PC-9 (cell line): ENCODE measurements around the gene RPS27A. TPM values are rescaled to one million over a fixed set of nuclear protein-coding genes. Genes with fewer than 3 reads are reported as not detected.
A peak's percentile ranks its signal among the peaks of the same experiment; 100 is the strongest.

Experiments
- BruUV-seq: library from RNA; stranded (reverse); fragments of 400-500 nt; replicated peaks from 2 replicates; lab custom pipeline; 2021; lab: Mats Ljungman, UMichigan
- CTCF ChIA-PET: fragments of 300-600 bp; sonication (Branson Sonifier 250); formaldehyde crosslinking; loops from one replicate; lab custom pipeline; 2022; ENCODE audit warnings: antibody characterized with exemption; lab: Charles Lee
- POLR2A ChIA-PET: fragments of 300-600 bp; sonication (Branson Sonifier 250); formaldehyde crosslinking; loops from one replicate; lab custom pipeline; 2022; ENCODE audit warnings: antibody characterized with exemption; ENCODE audit not compliant: unreplicated experiment; lab: Charles Lee
- DNase-seq, 2 experiments: peaks; one replicate each; pipeline versions ENCODE4 v3.0.0 to v3.0.0-alpha.2; 2015 to 2022; ENCODE audit warnings: mixed read lengths in 1 of 2
- H2AFZ ChIP-seq: fragments of 200-600 bp; sonication (generic); 2 replicates; pipeline ENCODE4 v1.8.1; 2017; ENCODE audit warnings: antibody characterized with exemption
- H3F3A ChIP-seq: fragments of 200-600 bp; sonication (generic); 2 replicates; pipeline ENCODE4 v1.8.1; 2017; ENCODE audit warnings: antibody characterized with exemption, mild to moderate bottlenecking, low read depth; ENCODE audit not compliant: insufficient read depth
- H3K27ac ChIP-seq: fragments of 200-600 bp; sonication (generic); 2 replicates; pipeline ENCODE4 v1.6.1; 2016; ENCODE audit warnings: mixed run types
- H3K27me3 ChIP-seq: fragments of 200-600 bp; sonication (generic); 2 replicates; pipeline ENCODE4 v1.6.1; 2016; ENCODE audit warnings: low read depth, mixed run types; ENCODE audit not compliant: insufficient read depth
- H3K36me3 ChIP-seq: fragments of 200-600 bp; sonication (generic); 2 replicates; pipeline ENCODE4 v1.6.1; 2016; ENCODE audit warnings: low read depth, mixed run types
- H3K4me1 ChIP-seq: fragments of 200-600 bp; sonication (generic); replicated peaks from 2 replicates; pipeline ENCODE4 v1.6.1; 2016; ENCODE audit warnings: mixed run types; ENCODE audit not compliant: insufficient read depth
- H3K4me2 ChIP-seq: fragments of 200-600 bp; sonication (generic); 2 replicates; pipeline ENCODE4 v1.6.1; 2017; ENCODE audit warnings: mixed run types
- H3K4me3 ChIP-seq: fragments of 200-600 bp; sonication (generic); 2 replicates; pipeline ENCODE4 v1.6.1; 2016; ENCODE audit warnings: mixed run types
- H3K79me2 ChIP-seq: fragments of 200-600 bp; sonication (generic); 2 replicates; pipeline ENCODE4 v1.6.1; 2017; ENCODE audit warnings: low read depth, mixed run types
- H3K9me2 ChIP-seq: fragments of 200-600 bp; sonication (generic); 2 replicates; pipeline ENCODE4 v1.8.1; 2017; ENCODE audit warnings: mild to moderate bottlenecking; ENCODE audit not compliant: insufficient read depth
- H3K9me3 ChIP-seq: fragments of 200-600 bp; sonication (generic); 2 replicates; pipeline ENCODE4 v1.8.1; 2016; ENCODE audit warnings: low read depth; ENCODE audit not compliant: insufficient read depth
- H4K20me1 ChIP-seq: fragments of 200-600 bp; sonication (generic); 2 replicates; pipeline ENCODE4 v1.8.1; 2017; ENCODE audit not compliant: insufficient read depth
- EZH2 ChIP-seq: fragments of 200-600 bp; sonication (generic); IDR thresholded peaks from 2 replicates; pipeline ENCODE4 v1.8.0; 2017; ENCODE audit warnings: antibody characterized with exemption, low read depth
- intact Hi-C: fragments of 100-400 bp; cut with micrococcal nuclease; formaldehyde crosslinking; loops from one replicate; pipeline ENCODE4 v1.10.0; 2022; ENCODE audit not compliant: unreplicated experiment
- total RNA-seq: library from RNA; stranded (reverse); gene quantifications from 2 replicates; pipeline ENCODE4 v1.2.3, GENCODE V29; 2021
- TF ChIP-seq, protein P1 (sequence below): fragments of 200-600 bp; sonication (generic); conservative IDR thresholded peaks from 2 replicates; pipeline ENCODE4 v1.6.1; 2017; ENCODE audit warnings: mixed run types, antibody characterized with exemption, mild to moderate bottlenecking, moderate library complexity

Gene RPS27A
- total RNA-seq, 1 experiment from 2014 or later: 1,269 TPM

DNA sequence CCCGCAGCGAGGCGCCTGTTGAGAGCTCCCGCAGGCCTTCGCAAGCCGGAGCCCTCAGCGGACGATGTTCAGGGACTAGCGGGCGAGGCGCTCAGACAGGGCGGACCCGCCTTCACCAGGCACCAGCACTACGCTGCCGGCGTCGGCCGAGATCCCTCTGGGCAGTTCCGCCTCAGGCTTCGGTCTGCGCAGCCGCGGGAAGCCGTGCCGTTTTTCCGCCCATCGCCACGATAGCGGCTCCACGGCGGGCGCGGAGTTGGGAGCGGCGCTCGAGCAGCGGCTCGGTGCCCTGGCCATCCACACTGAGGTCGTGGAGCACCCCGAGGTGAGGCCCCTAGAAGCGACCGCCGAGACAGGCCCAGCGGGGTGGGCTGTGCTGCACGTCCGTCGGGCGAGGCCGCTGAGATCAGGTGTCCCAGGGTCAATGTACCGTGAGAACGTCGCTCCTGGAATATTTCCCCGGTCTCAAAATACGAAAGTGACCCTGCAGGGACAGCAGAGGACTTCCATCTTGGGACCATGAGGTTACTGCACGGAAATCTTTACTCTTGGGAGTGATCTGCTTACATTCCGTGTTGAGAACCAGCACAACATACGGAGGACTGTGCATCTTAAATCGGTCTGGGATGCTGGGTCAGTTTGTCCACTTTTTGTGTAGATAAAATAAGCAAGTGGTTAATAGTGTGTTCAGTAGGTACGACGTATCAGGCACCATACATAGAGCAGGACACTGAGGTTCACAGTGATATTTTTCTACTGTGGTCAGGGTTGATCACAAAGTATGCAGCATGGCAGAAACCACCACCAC, 49.8 kb downstream of the RPS27A start:
- Histone ChIP-seq H3K36me3 (no peaks in the 10 kb centered on the region), H3K4me3 (peak overlapping the region; percentile 80), H3K4me2 (peak overlapping the region; percentile 80), H3K9me3 (no peaks in the 10 kb centered on the region), H4K20me1 (no peaks in the 10 kb centered on the region), H3F3A (no peaks in the 10 kb centered on the region), H3K27ac (peak overlapping the region; percentile 40), H3K27me3 (no peaks in the 10 kb centered on the region), H2AFZ (peak overlapping the region; percentile 95), H3K79me2 (0 out of 2 replicates have a peak, but pooled peaks cover 5% of the 10 kb centered on the region), H3K4me1 (peaks cover 12% of the 10 kb centered on the region; the same call in 1 of the 2 replicates), H3K9me2 (no peaks in the 10 kb centered on the region)
- DNase-seq: peak; percentile 77 to 90
- no peak for TF ChIP-seq EZH2
- TF ChIP-seq, protein P1, sequence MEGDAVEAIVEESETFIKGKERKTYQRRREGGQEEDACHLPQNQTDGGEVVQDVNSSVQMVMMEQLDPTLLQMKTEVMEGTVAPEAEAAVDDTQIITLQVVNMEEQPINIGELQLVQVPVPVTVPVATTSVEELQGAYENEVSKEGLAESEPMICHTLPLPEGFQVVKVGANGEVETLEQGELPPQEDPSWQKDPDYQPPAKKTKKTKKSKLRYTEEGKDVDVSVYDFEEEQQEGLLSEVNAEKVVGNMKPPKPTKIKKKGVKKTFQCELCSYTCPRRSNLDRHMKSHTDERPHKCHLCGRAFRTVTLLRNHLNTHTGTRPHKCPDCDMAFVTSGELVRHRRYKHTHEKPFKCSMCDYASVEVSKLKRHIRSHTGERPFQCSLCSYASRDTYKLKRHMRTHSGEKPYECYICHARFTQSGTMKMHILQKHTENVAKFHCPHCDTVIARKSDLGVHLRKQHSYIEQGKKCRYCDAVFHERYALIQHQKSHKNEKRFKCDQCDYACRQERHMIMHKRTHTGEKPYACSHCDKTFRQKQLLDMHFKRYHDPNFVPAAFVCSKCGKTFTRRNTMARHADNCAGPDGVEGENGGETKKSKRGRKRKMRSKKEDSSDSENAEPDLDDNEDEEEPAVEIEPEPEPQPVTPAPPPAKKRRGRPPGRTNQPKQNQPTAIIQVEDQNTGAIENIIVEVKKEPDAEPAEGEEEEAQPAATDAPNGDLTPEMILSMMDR: no peak
- ChIA-PET POLR2A (interaction anchor here (0.6 kb wide), 1 partner anchor 137 kb away, joined by 3 read pairs; the partner anchor contains the start of gene CCDC88A), CTCF (interaction anchor here (0.6 to 0.9 kb wide), 2 partner anchors 42 to 322 kb away, joined by 5 to 9 read pairs; no protein-coding TSS in a partner anchor)
- intact Hi-C loops: loop anchor here (1.0 to 2.0 kb wide), 2 partner anchors 13 to 334 kb away; partner anchors contain the start of genes MTIF2 and PPP4R3B
- TSS peak; percentile 50 for BruUV-seq

DNA sequence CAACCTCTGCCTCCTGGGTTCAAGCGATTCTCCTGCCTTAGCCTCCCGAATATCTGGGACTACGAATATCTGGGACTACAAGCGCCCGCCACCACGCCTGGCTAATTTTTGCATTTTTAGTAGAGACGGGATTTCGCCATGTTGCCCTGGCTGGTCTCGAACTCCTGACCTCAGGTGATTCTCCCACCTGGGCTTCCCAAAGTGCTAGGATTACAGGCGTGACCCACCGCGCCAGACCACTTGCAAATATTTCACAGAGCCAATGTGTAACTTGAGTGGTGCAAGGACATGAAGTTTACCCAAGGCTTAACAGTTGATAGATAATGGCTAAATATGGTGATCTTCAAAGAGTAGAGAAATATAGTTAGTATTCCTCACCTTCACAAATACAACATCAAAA, 50.6 kb downstream of the RPS27A start:
- POLR2A ChIA-PET: no interaction called here
- H3K4me3 ChIP-seq: peak overlapping the region; percentile 80; the same call in 1 of the 2 replicates
- H3K4me1 ChIP-seq: peaks cover 12% of the 10 kb centered on the region; the same call in 1 of the 2 replicates
- TF ChIP-seq EZH2: no peak
- TF ChIP-seq, protein P1: no peak
- DNase-seq: no peak
- no TSS peak for BruUV-seq
- no peaks in the 10 kb centered on the region for H3F3A ChIP-seq
- H3K79me2 ChIP-seq: 0 out of 2 replicates have a peak, but pooled peaks cover 5% of the 10 kb centered on the region
- H3K36me3 ChIP-seq: no peaks in the 10 kb centered on the region
- intact Hi-C loops: loop anchor here (2.0 kb wide), 1 partner anchor 334 kb away; the partner anchor contains the start of gene PPP4R3B
- H3K27me3 ChIP-seq: no peaks in the 10 kb centered on the region
- no peaks in the 10 kb centered on the region for H3K9me2 ChIP-seq
- H3K9me3 ChIP-seq: no peaks in the 10 kb centered on the region
- no peaks in the 10 kb centered on the region for H4K20me1 ChIP-seq
- no peak overlapping the region for H2AFZ ChIP-seq
- H3K4me2 ChIP-seq: peak overlapping the region; percentile 80
- no peak overlapping the region for H3K27ac ChIP-seq
- CTCF ChIA-PET: no interaction called here

Other genes with a start within 250 kb of the RPS27A start
- 342 and 343 TPM in 2 replicates for gene RTN4, start 182.2 kb upstream of the RPS27A start, total RNA-seq
- gene CLHC1, start 395 bp upstream of the RPS27A start, total RNA-seq: 20.5 and 27.1 TPM in 2 replicates
- gene MTIF2, start 36.5 kb downstream of the RPS27A start, total RNA-seq: 44.6 and 52.0 TPM in 2 replicates
- gene CCDC88A, start 187.2 kb downstream of the RPS27A start, total RNA-seq: 12.0 and 12.3 TPM in 2 replicates